ENCODE results near the gene NT5E.
"Not testable (repeated sequence)": the region's sequence is repeated elsewhere in the genome, so short reads cannot be mapped to it uniquely, and the experiment has no call there.

NT5E gene

DNA sequence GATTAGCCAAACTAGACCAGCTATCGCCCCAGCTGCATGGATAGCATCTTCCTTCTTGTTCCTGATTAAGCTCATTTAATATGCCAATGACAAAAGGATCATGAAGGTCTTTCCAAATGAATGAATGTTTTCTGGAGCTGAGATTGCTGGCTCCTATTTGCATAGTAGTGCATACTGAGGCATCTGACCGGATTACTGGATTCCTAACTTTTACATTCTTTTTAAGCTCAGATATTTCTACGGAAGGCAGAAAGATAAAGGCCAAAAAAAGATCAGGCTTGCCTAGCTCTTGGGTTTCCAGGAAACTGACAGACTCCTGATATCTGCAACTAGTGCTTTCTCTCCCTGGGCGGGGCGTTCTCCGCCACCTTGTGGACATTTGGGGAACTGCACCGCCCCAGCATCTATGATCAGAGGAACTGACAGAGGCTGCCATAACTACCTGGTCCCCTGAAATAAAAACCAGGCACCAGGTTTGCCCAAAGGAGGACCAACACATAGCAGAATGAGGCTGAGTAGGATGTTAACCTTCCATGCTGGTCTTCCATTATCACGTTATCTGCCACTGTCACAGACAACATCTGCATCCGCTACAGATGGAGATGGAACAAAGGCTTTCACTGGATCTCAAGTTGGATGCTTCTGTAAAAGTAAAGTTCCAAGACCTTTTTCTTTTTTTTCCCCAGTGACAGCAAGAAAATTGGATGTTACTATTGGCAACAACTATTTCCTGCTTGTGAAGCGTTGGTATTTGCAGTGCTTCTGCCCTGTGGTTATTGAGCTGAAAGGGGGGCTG, 33.2 kb downstream of the NT5E start:
- DNase-seq (ENCODE audit: extremely low spot score, insufficient read length, low read depth): peak; percentile 45
- peak; percentile 84 for FAIRE-seq

- no peak for DNase-seq (ENCODE audit: extremely low spot score, insufficient read length, low read depth)
- no peak for FAIRE-seq
These were observed 34.0 kb downstream of the NT5E start for GRCh38 chr6:85483846-85484245.

DNA sequence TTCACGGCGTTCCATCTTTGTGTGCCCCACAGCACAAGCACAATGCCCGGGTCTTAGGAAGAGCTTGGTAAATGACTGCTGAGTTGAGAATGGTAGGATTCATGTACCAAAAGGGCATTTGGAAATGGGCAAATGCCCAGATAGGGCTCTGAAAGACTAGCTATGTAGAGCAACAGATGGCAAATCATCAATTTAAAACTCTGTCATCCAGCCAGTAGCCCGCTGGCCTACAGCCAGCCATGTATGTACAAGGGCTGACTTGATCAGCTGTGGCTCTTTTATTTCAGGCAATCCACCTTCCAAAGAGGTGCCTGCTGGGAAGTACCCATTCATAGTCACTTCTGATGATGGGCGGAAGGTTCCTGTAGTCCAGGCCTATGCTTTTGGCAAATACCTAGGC, 35.1 kb downstream of the NT5E start:
- no peak for FAIRE-seq
- DNase-seq (ENCODE audit: extremely low spot score, insufficient read length, low read depth): no peak

DNA sequence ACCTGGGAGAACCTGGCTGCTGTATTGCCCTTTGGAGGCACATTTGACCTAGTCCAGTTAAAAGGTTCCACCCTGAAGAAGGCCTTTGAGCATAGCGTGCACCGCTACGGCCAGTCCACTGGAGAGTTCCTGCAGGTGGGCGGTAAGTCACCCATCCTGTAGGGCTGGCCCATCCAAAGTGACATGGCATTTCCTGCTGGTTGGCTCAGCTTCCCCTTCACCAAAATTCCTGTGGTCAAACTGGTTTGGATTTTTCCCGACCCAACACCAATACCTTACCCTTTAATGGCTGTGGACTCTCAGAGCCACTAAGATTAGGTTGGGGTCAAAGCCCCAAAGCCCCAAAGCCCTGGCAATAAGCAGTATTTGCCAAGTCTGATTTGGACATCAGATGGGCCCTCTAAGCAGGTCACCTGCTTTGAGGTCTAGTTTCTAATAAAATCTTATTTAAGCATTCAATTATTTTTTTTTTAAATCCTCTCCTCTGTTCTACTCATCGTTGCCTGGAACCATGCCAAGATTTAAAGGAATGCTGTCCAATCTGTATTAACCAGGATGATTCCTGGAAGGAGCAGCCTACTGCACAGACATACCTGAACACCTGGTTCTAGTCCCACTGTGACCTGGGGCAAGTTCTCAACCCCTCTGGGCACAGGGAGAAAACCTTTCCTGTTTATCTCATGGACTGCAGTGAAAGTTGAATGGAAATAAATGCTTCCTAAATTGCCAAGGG, 40.8 kb downstream of the NT5E start:
- DNase-seq (ENCODE audit: extremely low spot score, insufficient read length, low read depth): no peak
- FAIRE-seq: no peak

DNA sequence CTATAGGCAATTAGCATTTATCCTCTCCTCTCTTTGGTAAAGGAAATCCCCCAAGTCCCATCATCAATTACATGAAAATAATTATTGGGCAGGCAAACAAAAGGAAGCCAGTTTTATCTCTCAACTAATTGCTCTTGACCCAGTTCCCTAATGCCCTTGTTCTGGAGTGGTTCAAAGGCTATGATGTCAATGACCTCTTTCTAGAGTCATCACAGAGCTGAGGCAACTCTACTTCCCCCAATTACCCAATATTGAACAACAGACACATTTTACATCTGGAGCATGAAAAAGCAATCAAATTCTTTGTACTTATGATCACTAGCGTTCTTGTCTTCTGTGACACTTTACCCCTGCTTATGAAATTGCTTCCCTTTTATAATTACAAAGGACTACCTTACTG, 43.5 kb downstream of the NT5E start:
- DNase-seq (ENCODE audit: extremely low spot score, insufficient read length, low read depth): no peak
- no peak for FAIRE-seq

- FAIRE-seq (no peak), DNase-seq (ENCODE audit: extremely low spot score, insufficient read length, low read depth) (no peak)
These were observed 45.0 kb downstream of the NT5E start for GRCh38 chr6:85494547-85495536.

- DNase-seq (ENCODE audit: extremely low spot score, insufficient read length, low read depth): no peak
- FAIRE-seq: no peak
These were observed 46.2 kb downstream of the NT5E start for GRCh38 chr6:85496009-85496579.

GRCh38 chr6:85496856-85497255, 47.0 kb downstream of the NT5E start:
- DNase-seq (ENCODE audit: extremely low spot score, insufficient read length, low read depth) (no peak), FAIRE-seq (no peak)

- DNase-seq (ENCODE audit: extremely low spot score, insufficient read length, low read depth) (no peak), FAIRE-seq (no peak)
These were observed 48.8 kb downstream of the NT5E start for GRCh38 chr6:85498596-85499258.

GRCh38 chr6:85506441-85507093, 56.7 kb downstream of the NT5E start:
- FAIRE-seq (peak; percentile 66), DNase-seq (ENCODE audit: extremely low spot score, insufficient read length, low read depth) (no peak)

- DNase-seq (ENCODE audit: extremely low spot score, insufficient read length, low read depth) (no peak), FAIRE-seq (no peak)
These were observed 66.3 kb downstream of the NT5E start for GRCh38 chr6:85516168-85516567.

GRCh38 chr6:85524281-85524680, 74.4 kb downstream of the NT5E start:
- DNase-seq (ENCODE audit: extremely low spot score, insufficient read length, low read depth); FAIRE-seq: not testable (repeated sequence)

- FAIRE-seq (peak; percentile 55), DNase-seq (ENCODE audit: extremely low spot score, insufficient read length, low read depth) (no peak)
These were observed 87.2 kb downstream of the NT5E start for GRCh38 chr6:85537055-85537494.

DNA sequence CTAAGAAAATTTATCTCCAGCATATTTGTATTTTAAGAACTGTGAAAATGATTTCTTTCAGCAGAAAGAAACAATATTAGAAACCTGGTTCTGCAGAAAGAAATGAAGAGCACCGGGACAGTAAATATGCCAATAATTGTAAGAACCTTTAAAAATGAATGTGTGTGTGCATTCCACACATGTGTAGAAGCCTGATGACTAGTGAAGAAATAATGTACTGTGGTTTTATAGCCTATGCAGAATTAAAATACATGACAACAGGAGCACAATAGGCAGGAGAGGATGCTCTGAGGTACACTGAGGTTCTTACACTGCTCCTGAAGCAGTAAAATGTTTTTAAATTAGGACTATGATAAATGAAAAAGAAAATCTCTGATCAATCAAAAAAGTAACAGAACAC, 94.9 kb downstream of the NT5E start:
- FAIRE-seq: no peak
- DNase-seq (ENCODE audit: extremely low spot score, insufficient read length, low read depth): no peak
